GM23338 (cell line): ENCODE data around the gene SH3RF3. TPM values are rescaled to one million over a fixed set of nuclear protein-coding genes. Genes with fewer than 3 reads are reported as not detected.

Source experiments
- ATAC-seq: fragments of 200-7000 bp; cut with Tn5 transposase; 3 replicates; pipeline ENCODE4 v1.9.1; 2020
- DNase-seq: peaks from one replicate; pipeline ENCODE4 v3.0.0-alpha.2; 2015; ENCODE audit warnings: low spot score
- H2AFZ ChIP-seq: fragments of 200-600 bp; sonication (generic); 2 replicates; pipeline ENCODE4 v1.8.0; 2016; ENCODE audit warnings: antibody characterized with exemption, mild to moderate bottlenecking, moderate library complexity
- H3F3A ChIP-seq: fragments of 200-600 bp; sonication (generic); replicated peaks from 2 replicates; pipeline ENCODE4 v1.8.0; 2017; ENCODE audit warnings: antibody characterized with exemption, mixed run types, low read depth
- H3K27ac ChIP-seq: fragments of 200-600 bp; sonication (generic); 2 replicates; pipeline ENCODE4 v1.6.1; 2016; ENCODE audit warnings: low read depth
- H3K27me3 ChIP-seq: fragments of 200-600 bp; sonication (generic); 2 replicates; pipeline ENCODE4 v1.8.0; 2016; ENCODE audit warnings: mild to moderate bottlenecking, mixed run types, moderate library complexity; ENCODE audit not compliant: insufficient read depth
- H3K36me3 ChIP-seq: fragments of 200-600 bp; sonication (generic); 2 replicates; pipeline ENCODE4 v1.8.0; 2016; ENCODE audit warnings: mild to moderate bottlenecking; ENCODE audit not compliant: insufficient read depth
- H3K4me1 ChIP-seq: fragments of 200-600 bp; sonication (generic); 2 replicates; pipeline ENCODE4 v1.8.0; 2016; ENCODE audit warnings: mild to moderate bottlenecking, moderate library complexity; ENCODE audit not compliant: insufficient read depth
- H3K4me2 ChIP-seq: fragments of 200-600 bp; sonication (generic); 2 replicates; pipeline ENCODE4 v1.7.1; 2017; ENCODE audit warnings: mixed run types
- H3K4me3 ChIP-seq: fragments of 200-600 bp; sonication (generic); 2 replicates; pipeline ENCODE4 v1.6.1; 2016; ENCODE audit warnings: mixed run types
- H3K79me2 ChIP-seq: fragments of 200-600 bp; sonication (generic); replicated peaks from 2 replicates; pipeline ENCODE4 v1.8.0; 2017; ENCODE audit warnings: mild to moderate bottlenecking; ENCODE audit not compliant: insufficient read depth
- H3K9me2 ChIP-seq: fragments of 200-600 bp; sonication (generic); 2 replicates; pipeline ENCODE4 v1.8.0; 2017; ENCODE audit not compliant: insufficient read depth
- H4K20me1 ChIP-seq: fragments of 200-600 bp; sonication (generic); replicated peaks from 2 replicates; pipeline ENCODE4 v1.8.0; 2017; ENCODE audit warnings: mild to moderate bottlenecking; ENCODE audit not compliant: insufficient read depth
- H3K27ac Mint-ChIP-seq: 2 replicates; pipeline ENCODE4 v1.8.0; 2020; ENCODE audit warnings: inconsistent platforms, mild to moderate bottlenecking, moderate library complexity, mixed read lengths
- H3K27me3 Mint-ChIP-seq: 3 replicates; pipeline ENCODE4 v1.8.0; 2022; ENCODE audit warnings: low read depth, mild to moderate bottlenecking, moderate library complexity, mixed read lengths, inconsistent platforms; ENCODE audit not compliant: insufficient read depth, poor library complexity
- H3K36me3 Mint-ChIP-seq: 3 replicates; pipeline ENCODE4 v1.8.0; 2021; ENCODE audit warnings: low read depth, mild to moderate bottlenecking, inconsistent platforms, moderate library complexity, mixed read lengths
- H3K4me1 Mint-ChIP-seq: 3 replicates; pipeline ENCODE4 v1.8.0; 2020; ENCODE audit warnings: mild to moderate bottlenecking, inconsistent platforms, mixed read lengths
- H3K4me3 Mint-ChIP-seq: 3 replicates; pipeline ENCODE4 v1.8.0; 2021; ENCODE audit warnings: moderate library complexity, mild to moderate bottlenecking, inconsistent platforms, mixed read lengths
- H3K9me3 Mint-ChIP-seq: 3 replicates; pipeline ENCODE4 v1.8.0; 2020; ENCODE audit warnings: moderate library complexity, mild to moderate bottlenecking, inconsistent platforms, mixed read lengths
- EZH2 ChIP-seq: fragments of 200-600 bp; sonication (generic); IDR thresholded peaks from one replicate; pipeline ENCODE4 v1.8.0; 2017; ENCODE audit warnings: antibody characterized with exemption, mild to moderate bottlenecking, low read depth; ENCODE audit not compliant: unreplicated experiment
- EZH2phosphoT487 ChIP-seq: fragments of 200-600 bp; sonication (generic); IDR thresholded peaks from one replicate; pipeline ENCODE4 v1.8.1; 2018; ENCODE audit warnings: antibody characterized with exemption; ENCODE audit not compliant: unreplicated experiment
- JUNB ChIP-seq: IDR thresholded peaks from one replicate; pipeline ENCODE4 v1.6.1; 2016; ENCODE audit warnings: antibody characterized with exemption; ENCODE audit not compliant: unreplicated experiment
- NANOG ChIP-seq: IDR thresholded peaks from 2 replicates; pipeline ENCODE4 v1.6.1; 2016; ENCODE audit warnings: antibody characterized with exemption, borderline replicate concordance
- POLR2AphosphoS5 ChIP-seq: IDR thresholded peaks from 2 replicates; pipeline ENCODE4 v1.6.1; 2016; ENCODE audit warnings: antibody characterized with exemption, low read depth
- STAT1 ChIP-seq: IDR thresholded peaks from one replicate; pipeline ENCODE4 v1.6.1; 2016; ENCODE audit warnings: antibody characterized with exemption; ENCODE audit not compliant: unreplicated experiment
- ZNF114 ChIP-seq: fragments of 250-450 bp; sonication (Bioruptor Pico); IDR thresholded peaks from 2 replicates; pipeline ENCODE4 v1.5.0; 2020; ENCODE audit warnings: mild to moderate bottlenecking, moderate library complexity
- ZNF331 ChIP-seq: fragments of 250-450 bp; sonication (Bioruptor Pico); IDR thresholded peaks from 2 replicates; pipeline ENCODE4 v1.5.0; 2020; ENCODE audit warnings: low read depth, mild to moderate bottlenecking, moderate library complexity
- polyA plus RNA-seq: library from polyadenylated mRNA; unstranded; fragments of >200 nt; fragmentation: Nextera tagmentation; extraction: Ambion mirVana; gene quantifications from 2 replicates; pipeline ENCODE4 v1.2.1, GENCODE V29; 2016
- total RNA-seq: library from RNA; depleted of rRNA; stranded (reverse); fragments of >200 nt; shearing (Covaris generic); gene quantifications from 2 replicates; pipeline ENCODE4 v1.2.3, GENCODE V29; 2014
- TF ChIP-seq, protein P1 (sequence below), 2 experiments: fragments of 200-600 bp in 1 of 2; sonication (generic) in 1 of 2; conservative IDR thresholded peaks; 2 replicates each; pipeline versions ENCODE4 v1.5.1 to v1.6.1; 2016 to 2017; ENCODE audit warnings: antibody characterized with exemption in 2 of 2, low read depth in 2 of 2, mild to moderate bottlenecking in 2 of 2, moderate library complexity in 1 of 2
- TF ChIP-seq, protein P2 (sequence below): fragments of 250-450 bp; sonication (Bioruptor Pico); IDR thresholded peaks from 2 replicates; pipeline ENCODE4 v1.5.0; 2020; ENCODE audit warnings: mild to moderate bottlenecking, moderate library complexity
- TF ChIP-seq, protein P3 (sequence below): IDR thresholded peaks from 2 replicates; pipeline ENCODE4 v1.6.1; 2016; ENCODE audit warnings: antibody characterized with exemption

Gene SH3RF3
- total and polyA plus RNA-seq, 2 experiments from 2014 or later: 0.11 to 0.63 TPM

DNA sequence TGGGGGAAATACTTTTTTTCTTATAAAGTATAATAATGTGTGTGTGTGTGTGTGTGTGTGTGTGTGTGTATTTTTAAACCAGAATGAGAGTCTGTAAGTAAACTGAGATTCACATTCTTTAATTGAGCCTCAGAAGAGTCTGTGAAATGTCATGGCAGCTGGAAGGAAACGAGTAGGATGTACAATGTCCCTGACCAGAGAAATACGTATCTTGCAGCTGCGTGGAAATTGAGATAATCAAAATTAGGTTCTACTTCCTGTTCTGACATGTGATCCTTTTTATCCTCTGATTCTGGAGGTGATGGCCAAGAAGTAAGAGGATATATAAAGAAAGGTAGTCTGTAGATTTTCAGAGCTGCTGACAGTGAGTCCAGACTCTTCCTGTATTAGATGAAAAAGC, 50.0 kb downstream of the SH3RF3 start (continued):
- TF ChIP-seq JUNB (no peak), EZH2phosphoT487 (no peak), ZNF331 (CRISPR knock-in tag) (no peak), EZH2 (no peak), ZNF114 (CRISPR knock-in tag) (no peak)
- TF ChIP-seq, protein P1, sequence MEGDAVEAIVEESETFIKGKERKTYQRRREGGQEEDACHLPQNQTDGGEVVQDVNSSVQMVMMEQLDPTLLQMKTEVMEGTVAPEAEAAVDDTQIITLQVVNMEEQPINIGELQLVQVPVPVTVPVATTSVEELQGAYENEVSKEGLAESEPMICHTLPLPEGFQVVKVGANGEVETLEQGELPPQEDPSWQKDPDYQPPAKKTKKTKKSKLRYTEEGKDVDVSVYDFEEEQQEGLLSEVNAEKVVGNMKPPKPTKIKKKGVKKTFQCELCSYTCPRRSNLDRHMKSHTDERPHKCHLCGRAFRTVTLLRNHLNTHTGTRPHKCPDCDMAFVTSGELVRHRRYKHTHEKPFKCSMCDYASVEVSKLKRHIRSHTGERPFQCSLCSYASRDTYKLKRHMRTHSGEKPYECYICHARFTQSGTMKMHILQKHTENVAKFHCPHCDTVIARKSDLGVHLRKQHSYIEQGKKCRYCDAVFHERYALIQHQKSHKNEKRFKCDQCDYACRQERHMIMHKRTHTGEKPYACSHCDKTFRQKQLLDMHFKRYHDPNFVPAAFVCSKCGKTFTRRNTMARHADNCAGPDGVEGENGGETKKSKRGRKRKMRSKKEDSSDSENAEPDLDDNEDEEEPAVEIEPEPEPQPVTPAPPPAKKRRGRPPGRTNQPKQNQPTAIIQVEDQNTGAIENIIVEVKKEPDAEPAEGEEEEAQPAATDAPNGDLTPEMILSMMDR (conservative IDR thresholded peaks at IDR 0.05; ENCODE audit: low read depth in 2 of 2): no peak

DNA sequence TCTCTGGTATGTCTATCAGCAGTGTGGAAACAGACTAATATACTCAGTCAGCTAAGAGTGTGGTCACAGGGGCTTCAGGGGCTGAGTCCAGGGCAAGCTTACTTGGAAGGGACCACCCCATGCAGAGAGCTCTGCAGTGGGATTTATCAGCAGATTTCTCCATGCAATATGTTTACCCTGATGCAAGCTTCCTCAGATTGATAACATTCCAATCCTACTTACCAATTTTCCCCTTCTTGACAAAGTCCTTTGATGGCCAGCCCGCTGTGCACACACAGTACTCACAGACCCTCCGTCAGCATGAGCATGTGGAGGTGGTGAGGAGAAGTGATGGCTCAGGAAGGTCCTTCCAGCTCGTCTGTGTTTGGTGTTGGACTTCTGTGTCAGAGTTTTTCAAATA, 51.8 kb downstream of the SH3RF3 start:
- Mint-ChIP-seq H3K4me1 (peaks cover 10% of the 10 kb centered on the region), H3K27ac (no peak overlapping the region), H3K9me3 (peaks cover 17% of the 10 kb centered on the region; the same call in 2 of the 3 replicates), H3K36me3 (peaks cover 7% of the 10 kb centered on the region; the same call in 1 of the 3 replicates), H3K27me3 (no peaks in the 10 kb centered on the region), H3K4me3 (no peak overlapping the region)
- Histone ChIP-seq H3K4me1 (peaks cover 8% of the 10 kb centered on the region), H3K79me2 (no peaks in the 10 kb centered on the region), H2AFZ (no peak overlapping the region), H3K27ac (no peak overlapping the region), H4K20me1 (no peaks in the 10 kb centered on the region), H3K4me3 (no peak overlapping the region), H3F3A (no peaks in the 10 kb centered on the region), H3K27me3 (no peaks in the 10 kb centered on the region), H3K36me3 (no peaks in the 10 kb centered on the region), H3K9me2 (no peaks in the 10 kb centered on the region), H3K4me2 (no peak overlapping the region)
- no peak for ATAC-seq
- DNase-seq: no peak
- no peak for TF ChIP-seq ZNF114 (CRISPR knock-in tag)
- TF ChIP-seq, protein P2, sequence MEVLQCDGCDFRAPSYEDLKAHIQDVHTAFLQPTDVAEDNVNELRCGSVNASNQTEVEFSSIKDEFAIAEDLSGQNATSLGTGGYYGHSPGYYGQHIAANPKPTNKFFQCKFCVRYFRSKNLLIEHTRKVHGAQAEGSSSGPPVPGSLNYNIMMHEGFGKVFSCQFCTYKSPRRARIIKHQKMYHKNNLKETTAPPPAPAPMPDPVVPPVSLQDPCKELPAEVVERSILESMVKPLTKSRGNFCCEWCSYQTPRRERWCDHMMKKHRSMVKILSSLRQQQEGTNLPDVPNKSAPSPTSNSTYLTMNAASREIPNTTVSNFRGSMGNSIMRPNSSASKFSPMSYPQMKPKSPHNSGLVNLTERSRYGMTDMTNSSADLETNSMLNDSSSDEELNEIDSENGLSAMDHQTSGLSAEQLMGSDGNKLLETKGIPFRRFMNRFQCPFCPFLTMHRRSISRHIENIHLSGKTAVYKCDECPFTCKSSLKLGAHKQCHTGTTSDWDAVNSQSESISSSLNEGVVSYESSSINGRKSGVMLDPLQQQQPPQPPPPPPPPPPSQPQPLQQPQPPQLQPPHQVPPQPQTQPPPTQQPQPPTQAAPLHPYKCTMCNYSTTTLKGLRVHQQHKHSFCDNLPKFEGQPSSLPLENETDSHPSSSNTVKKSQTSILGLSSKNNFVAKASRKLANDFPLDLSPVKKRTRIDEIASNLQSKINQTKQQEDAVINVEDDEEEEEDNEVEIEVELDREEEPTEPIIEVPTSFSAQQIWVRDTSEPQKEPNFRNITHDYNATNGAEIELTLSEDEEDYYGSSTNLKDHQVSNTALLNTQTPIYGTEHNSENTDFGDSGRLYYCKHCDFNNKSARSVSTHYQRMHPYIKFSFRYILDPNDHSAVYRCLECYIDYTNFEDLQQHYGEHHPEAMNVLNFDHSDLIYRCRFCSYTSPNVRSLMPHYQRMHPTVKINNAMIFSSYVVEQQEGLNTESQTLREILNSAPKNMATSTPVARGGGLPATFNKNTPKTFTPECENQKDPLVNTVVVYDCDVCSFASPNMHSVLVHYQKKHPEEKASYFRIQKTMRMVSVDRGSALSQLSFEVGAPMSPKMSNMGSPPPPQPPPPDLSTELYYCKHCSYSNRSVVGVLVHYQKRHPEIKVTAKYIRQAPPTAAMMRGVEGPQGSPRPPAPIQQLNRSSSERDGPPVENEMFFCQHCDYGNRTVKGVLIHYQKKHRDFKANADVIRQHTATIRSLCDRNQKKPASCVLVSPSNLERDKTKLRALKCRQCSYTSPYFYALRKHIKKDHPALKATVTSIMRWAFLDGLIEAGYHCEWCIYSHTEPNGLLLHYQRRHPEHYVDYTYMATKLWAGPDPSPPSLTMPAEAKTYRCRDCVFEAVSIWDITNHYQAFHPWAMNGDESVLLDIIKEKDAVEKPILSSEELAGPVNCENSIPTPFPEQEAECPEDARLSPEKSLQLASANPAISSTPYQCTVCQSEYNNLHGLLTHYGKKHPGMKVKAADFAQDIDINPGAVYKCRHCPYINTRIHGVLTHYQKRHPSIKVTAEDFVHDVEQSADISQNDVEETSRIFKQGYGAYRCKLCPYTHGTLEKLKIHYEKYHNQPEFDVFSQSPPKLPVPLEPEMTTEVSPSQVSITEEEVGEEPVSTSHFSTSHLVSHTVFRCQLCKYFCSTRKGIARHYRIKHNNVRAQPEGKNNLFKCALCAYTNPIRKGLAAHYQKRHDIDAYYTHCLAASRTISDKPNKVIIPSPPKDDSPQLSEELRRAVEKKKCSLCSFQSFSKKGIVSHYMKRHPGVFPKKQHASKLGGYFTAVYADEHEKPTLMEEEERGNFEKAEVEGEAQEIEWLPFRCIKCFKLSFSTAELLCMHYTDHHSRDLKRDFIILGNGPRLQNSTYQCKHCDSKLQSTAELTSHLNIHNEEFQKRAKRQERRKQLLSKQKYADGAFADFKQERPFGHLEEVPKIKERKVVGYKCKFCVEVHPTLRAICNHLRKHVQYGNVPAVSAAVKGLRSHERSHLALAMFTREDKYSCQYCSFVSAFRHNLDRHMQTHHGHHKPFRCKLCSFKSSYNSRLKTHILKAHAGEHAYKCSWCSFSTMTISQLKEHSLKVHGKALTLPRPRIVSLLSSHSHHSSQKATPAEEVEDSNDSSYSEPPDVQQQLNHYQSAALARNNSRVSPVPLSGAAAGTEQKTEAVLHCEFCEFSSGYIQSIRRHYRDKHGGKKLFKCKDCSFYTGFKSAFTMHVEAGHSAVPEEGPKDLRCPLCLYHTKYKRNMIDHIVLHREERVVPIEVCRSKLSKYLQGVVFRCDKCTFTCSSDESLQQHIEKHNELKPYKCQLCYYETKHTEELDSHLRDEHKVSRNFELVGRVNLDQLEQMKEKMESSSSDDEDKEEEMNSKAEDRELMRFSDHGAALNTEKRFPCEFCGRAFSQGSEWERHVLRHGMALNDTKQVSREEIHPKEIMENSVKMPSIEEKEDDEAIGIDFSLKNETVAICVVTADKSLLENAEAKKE (CRISPR knock-in tag): no peak
- TF ChIP-seq ZNF331 (CRISPR knock-in tag): no peak
- TF ChIP-seq, protein P1 (conservative IDR thresholded peaks at IDR 0.05; ENCODE audit: low read depth in 2 of 2): no peak
- TF ChIP-seq POLR2AphosphoS5: no peak
- TF ChIP-seq EZH2: no peak
- no peak for TF ChIP-seq STAT1
- TF ChIP-seq, protein P3, sequence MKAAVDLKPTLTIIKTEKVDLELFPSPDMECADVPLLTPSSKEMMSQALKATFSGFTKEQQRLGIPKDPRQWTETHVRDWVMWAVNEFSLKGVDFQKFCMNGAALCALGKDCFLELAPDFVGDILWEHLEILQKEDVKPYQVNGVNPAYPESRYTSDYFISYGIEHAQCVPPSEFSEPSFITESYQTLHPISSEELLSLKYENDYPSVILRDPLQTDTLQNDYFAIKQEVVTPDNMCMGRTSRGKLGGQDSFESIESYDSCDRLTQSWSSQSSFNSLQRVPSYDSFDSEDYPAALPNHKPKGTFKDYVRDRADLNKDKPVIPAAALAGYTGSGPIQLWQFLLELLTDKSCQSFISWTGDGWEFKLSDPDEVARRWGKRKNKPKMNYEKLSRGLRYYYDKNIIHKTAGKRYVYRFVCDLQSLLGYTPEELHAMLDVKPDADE: no peak
- no peak for TF ChIP-seq NANOG
- TF ChIP-seq JUNB: no peak
